C4-2B (cell line): ENCODE measurements around the gene DGKG.
A peak's percentile ranks its signal among the peaks of the same experiment; 100 is the strongest.

Experiments used
- CTCF ChIP-seq: fragments of 450-650 bp; conservative IDR thresholded peaks from 2 replicates; pipeline ENCODE4 v1.5.1; 2017; ENCODE audit warnings: mild to moderate bottlenecking
- ZFX ChIP-seq: fragments of 450-650 bp; IDR thresholded peaks from 2 replicates; pipeline ENCODE4 v1.6.1; 2017

GRCh38 chr3:186259612-186260383, 102.2 kb downstream of the DGKG start:
- TF ChIP-seq CTCF, result peak; percentile 100
- TF ChIP-seq ZFX, result no peak
